Measurements from ENCODE around the gene KPNA5.

GRCh38 chr6:116764961-116765841 lies 84.2 kb downstream of the KPNA5 start, which contains the start of gene FAM162B:
- TF ChIP-seq GATA2 (IDR thresholded peaks at IDR 0.05; ENCODE audit: low read depth, low read length) (no peak), GATA3 (IDR thresholded peaks at IDR 0.05; ENCODE audit: low read depth, low read length) (no peak)
